K562 (cell line): ENCODE measurements around the gene SACS.

Source experiments
- JUNB ChIP-seq: fragments of 450-650 bp; formaldehyde crosslinking; conservative IDR thresholded peaks from 2 replicates; pipeline ENCODE4 v1.4.0; 2020; ENCODE audit warnings: mild to moderate bottlenecking
- MYC ChIP-seq, 2 experiments: fragments of 250-450 bp in 1 of 2; sonication (Bioruptor Pico) in 1 of 2; IDR thresholded peaks; 2 replicates each; pipeline versions ENCODE4 v1.5.1 to v1.6.1; 2012 to 2021; ENCODE audit warnings: low read depth in 2 of 2, borderline replicate concordance in 1 of 2, improper control_type of control experiment in 1 of 2, low read length in 1 of 2, mild to moderate bottlenecking in 1 of 2, moderate library complexity in 1 of 2
- SMC3 ChIP-seq: conservative IDR thresholded peaks from 2 replicates; pipeline ENCODE4 v1.6.1; 2011; ENCODE audit warnings: low read depth, low read length, improper control_type of control experiment; ENCODE audit not compliant: insufficient read depth
- SNRNP70 ChIP-seq: fragments of 200-400 bp; formaldehyde crosslinking; optimal IDR thresholded peaks from 2 replicates; pipeline ENCODE3; 2017; ENCODE audit warnings: low read depth, low read length
- TF ChIP-seq, protein P1 (sequence below): sonication (generic); formaldehyde crosslinking; IDR thresholded peaks from 2 replicates; pipeline ENCODE4 v1.8.0; 2023; ENCODE audit warnings: mild to moderate bottlenecking, missing genetic modification reagents
- TF ChIP-seq, protein P2 (sequence below), 3 experiments: IDR thresholded peaks in 2 of 3; conservative IDR thresholded peaks in 1 of 3; 2 replicates each; pipeline ENCODE4 v1.5.1; 2011 to 2012; ENCODE audit warnings: low read length in 3 of 3, mild to moderate bottlenecking in 3 of 3, control low read depth in 2 of 3, improper control_type of control experiment in 1 of 3, inconsistent platforms in 1 of 3, low read depth in 1 of 3, mixed read lengths in 1 of 3, moderate library complexity in 1 of 3; ENCODE audit not compliant: insufficient read depth in 2 of 3

DNA sequence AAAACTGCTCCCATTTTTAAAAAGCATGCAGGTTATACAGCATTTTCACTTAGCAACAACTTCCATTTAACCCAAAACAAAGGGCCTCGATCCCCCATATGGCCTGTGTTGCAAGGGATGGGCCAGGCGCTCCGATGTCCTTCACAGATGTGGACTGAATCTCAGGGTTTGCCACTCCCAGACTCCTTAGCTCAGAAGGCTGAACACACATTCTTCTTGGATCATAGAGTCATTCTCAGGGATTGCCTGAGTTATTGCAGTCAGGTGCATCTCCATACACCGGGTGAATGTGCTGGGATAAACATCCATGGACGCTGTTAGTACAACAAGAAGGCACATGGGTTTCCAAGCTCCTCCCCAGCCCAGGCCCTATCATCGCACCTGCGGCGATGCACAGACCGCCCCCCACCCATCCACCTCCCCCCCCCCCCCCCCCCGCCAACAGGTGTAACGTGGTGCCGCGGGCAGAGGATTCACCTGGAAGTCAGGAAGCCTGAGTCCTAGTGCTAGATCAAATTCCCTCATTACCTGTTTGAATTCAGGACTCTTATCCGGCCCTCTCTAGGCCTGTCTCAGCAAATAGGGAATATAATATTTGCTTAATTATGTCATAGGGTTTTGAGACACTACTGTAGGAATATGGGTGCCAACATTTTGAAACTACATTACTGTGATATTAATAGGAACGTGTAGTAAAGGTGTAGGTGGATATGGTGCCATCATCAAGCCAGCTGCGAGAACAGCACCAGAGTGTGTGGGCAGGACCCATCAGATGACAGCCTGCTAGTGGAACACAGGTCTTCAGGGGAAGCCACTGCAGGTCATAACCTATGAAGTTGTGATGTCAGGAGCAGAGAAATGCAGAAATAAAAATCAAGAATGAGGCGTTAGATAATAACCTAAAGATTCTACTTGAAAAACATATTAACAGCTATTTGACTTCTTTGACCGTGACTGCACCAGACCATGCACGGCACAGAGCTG lies 110.9 kb downstream of the SACS start:
- TF ChIP-seq SNRNP70 = no peak
- TF ChIP-seq, protein P1, sequence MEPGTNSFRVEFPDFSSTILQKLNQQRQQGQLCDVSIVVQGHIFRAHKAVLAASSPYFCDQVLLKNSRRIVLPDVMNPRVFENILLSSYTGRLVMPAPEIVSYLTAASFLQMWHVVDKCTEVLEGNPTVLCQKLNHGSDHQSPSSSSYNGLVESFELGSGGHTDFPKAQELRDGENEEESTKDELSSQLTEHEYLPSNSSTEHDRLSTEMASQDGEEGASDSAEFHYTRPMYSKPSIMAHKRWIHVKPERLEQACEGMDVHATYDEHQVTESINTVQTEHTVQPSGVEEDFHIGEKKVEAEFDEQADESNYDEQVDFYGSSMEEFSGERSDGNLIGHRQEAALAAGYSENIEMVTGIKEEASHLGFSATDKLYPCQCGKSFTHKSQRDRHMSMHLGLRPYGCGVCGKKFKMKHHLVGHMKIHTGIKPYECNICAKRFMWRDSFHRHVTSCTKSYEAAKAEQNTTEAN (CRISPR knock-in tag) = no peak
- TF ChIP-seq, protein P2, sequence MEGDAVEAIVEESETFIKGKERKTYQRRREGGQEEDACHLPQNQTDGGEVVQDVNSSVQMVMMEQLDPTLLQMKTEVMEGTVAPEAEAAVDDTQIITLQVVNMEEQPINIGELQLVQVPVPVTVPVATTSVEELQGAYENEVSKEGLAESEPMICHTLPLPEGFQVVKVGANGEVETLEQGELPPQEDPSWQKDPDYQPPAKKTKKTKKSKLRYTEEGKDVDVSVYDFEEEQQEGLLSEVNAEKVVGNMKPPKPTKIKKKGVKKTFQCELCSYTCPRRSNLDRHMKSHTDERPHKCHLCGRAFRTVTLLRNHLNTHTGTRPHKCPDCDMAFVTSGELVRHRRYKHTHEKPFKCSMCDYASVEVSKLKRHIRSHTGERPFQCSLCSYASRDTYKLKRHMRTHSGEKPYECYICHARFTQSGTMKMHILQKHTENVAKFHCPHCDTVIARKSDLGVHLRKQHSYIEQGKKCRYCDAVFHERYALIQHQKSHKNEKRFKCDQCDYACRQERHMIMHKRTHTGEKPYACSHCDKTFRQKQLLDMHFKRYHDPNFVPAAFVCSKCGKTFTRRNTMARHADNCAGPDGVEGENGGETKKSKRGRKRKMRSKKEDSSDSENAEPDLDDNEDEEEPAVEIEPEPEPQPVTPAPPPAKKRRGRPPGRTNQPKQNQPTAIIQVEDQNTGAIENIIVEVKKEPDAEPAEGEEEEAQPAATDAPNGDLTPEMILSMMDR (IDR thresholded peaks at IDR 0.05 in 2 of 3, conservative IDR thresholded peaks at IDR 0.05 in 1 of 3; ENCODE audit: insufficient read depth in 2 of 3, low read depth in 1 of 3, low read length in 3 of 3) = no peak
- no peak for TF ChIP-seq SMC3
- no peak for TF ChIP-seq MYC (IDR thresholded peaks at IDR 0.05; ENCODE audit: low read depth, low read length)
- TF ChIP-seq MYC (CRISPR knock-in tag; IDR thresholded peaks at IDR 0.05; ENCODE audit: borderline replicate concordance, low read depth) = no peak
- no peak for TF ChIP-seq JUNB (CRISPR knock-in tag)
